ENCODE data around the gene CCDC150. TPM values are rescaled to one million over a fixed set of nuclear protein-coding genes. Genes with fewer than 3 reads are reported as not detected.

Gene CCDC150
- total RNA-seq, 1 experiment from 2014 or later, result 29.2 TPM

GRCh38 chr2:196613302-196613701, 26.2 kb upstream of the CCDC150 start:
- peak overlapping the region; percentile 74 for H2AFZ ChIP-seq (ENCODE audit: low read depth, low read length, poor library complexity, severe bottlenecking)
- intact Hi-C loops (cut with micrococcal nuclease), result no loop called here
- no TSS peak for BruUV-seq (replicated peaks)
- no peaks in the 10 kb centered on the region for H3K27me3 ChIP-seq (ENCODE audit: insufficient read depth, low read length)
- DNase-seq (ENCODE audit: low read depth, low spot score) (no peak), ATAC-seq (peak; percentile 59; the same call in 1 of the 2 replicates)
- H3K4me1 ChIP-seq (ENCODE audit: control insufficient read depth in 1 of 2, insufficient read depth in 2 of 2, low read length in 2 of 2), result peaks cover 0 to 2% of the 10 kb centered on the region in 2 experiments; a peak in 2 of 4 replicates
- RAD21 ChIA-PET (ENCODE audit: low non-redundant PET in 1 of 2, low total read pairs in 2 of 2, uncharacterized antibody in 2 of 2, unreplicated experiment in 2 of 2), result no interaction called here
- H3K4me3 ChIP-seq (replicated peaks in 1 of 2; ENCODE audit: low read depth in 1 of 2, low read length in 2 of 2), result no peak overlapping the region
- no peak overlapping the region for H3K4me2 ChIP-seq (ENCODE audit: low read length)
- no peaks in the 10 kb centered on the region for H3K9me2 ChIP-seq (ENCODE audit: insufficient read depth)
- H3K36me3 ChIP-seq (ENCODE audit: control insufficient read depth in 1 of 2, insufficient read depth in 2 of 2, low read length in 2 of 2), result no peaks in the 10 kb centered on the region
- H3K9me3 ChIP-seq (ENCODE audit: control insufficient read depth in 1 of 2, insufficient read depth in 1 of 2, low read depth in 1 of 2, low read length in 2 of 2), result no peaks in the 10 kb centered on the region
- H3K27ac ChIP-seq (ENCODE audit: low read depth, low read length), result no peak overlapping the region
- CTCF ChIA-PET, result no interaction called here
- no peaks in the 10 kb centered on the region for H4K20me1 ChIP-seq (ENCODE audit: insufficient read depth)
- TF ChIP-seq CTCF (IDR thresholded peaks at IDR 0.05 in 2 of 3, conservative IDR thresholded peaks at IDR 0.05 in 1 of 3; ENCODE audit: borderline replicate concordance in 1 of 3, insufficient read depth in 1 of 3, low read depth in 2 of 3, low read length in 2 of 3) (0 out of 6 replicates have a peak, but pooled peaks of 1 of the 3 experiments have one; percentile 24), RAD21 (IDR thresholded peaks at IDR 0.05; ENCODE audit: low read depth) (peak; percentile 26; the same call in 1 of the 2 replicates), CBX3 (IDR thresholded peaks at IDR 0.05; ENCODE audit: low read depth) (no peak)
- POLR2A ChIA-PET, result no interaction called here
- no peak overlapping the region for H3K9ac ChIP-seq (ENCODE audit: low read length)
- H3K79me2 ChIP-seq (ENCODE audit: insufficient read depth, low read length), result no peaks in the 10 kb centered on the region

- Histone ChIP-seq H3K27me3 (ENCODE audit: insufficient read depth, low read length) (no peaks in the 10 kb centered on the region), H3K79me2 (ENCODE audit: insufficient read depth, low read length) (no peaks in the 10 kb centered on the region), H3K4me1 (ENCODE audit: control insufficient read depth in 1 of 2, insufficient read depth in 2 of 2, low read length in 2 of 2) (no peaks in the 10 kb centered on the region), H3K9ac (ENCODE audit: low read length) (no peak overlapping the region), H3K27ac (ENCODE audit: low read depth, low read length) (no peak overlapping the region), H3K4me3 (replicated peaks in 1 of 2; ENCODE audit: low read depth in 1 of 2, low read length in 2 of 2) (no peak overlapping the region), H4K20me1 (ENCODE audit: insufficient read depth) (no peaks in the 10 kb centered on the region), H3K9me2 (ENCODE audit: insufficient read depth) (no peaks in the 10 kb centered on the region; the same call in 1 of the 2 replicates), H3K4me2 (ENCODE audit: low read length) (no peak overlapping the region), H3K9me3 (ENCODE audit: control insufficient read depth in 1 of 2, insufficient read depth in 1 of 2, low read depth in 1 of 2, low read length in 2 of 2) (no peaks in the 10 kb centered on the region), H2AFZ (ENCODE audit: low read depth, low read length, poor library complexity, severe bottlenecking) (no peak overlapping the region), H3K36me3 (ENCODE audit: control insufficient read depth in 1 of 2, insufficient read depth in 2 of 2, low read length in 2 of 2) (no peaks in the 10 kb centered on the region)
- no TSS peak for BruUV-seq (replicated peaks)
- RAD21 ChIA-PET (ENCODE audit: low non-redundant PET in 1 of 2, low total read pairs in 2 of 2, uncharacterized antibody in 2 of 2, unreplicated experiment in 2 of 2), result no interaction called here
- TF ChIP-seq CBX3 (IDR thresholded peaks at IDR 0.05; ENCODE audit: low read depth), result no peak
- TF ChIP-seq ZBTB33 (IDR thresholded peaks at IDR 0.05; ENCODE audit: extremely low read depth, insufficient replicate concordance, low read length), result no peak
- TF ChIP-seq MAX (IDR thresholded peaks at IDR 0.05), result no peak
- CTCF ChIA-PET, result no interaction called here
- intact Hi-C loops (cut with micrococcal nuclease), result no loop called here
- POLR2A ChIA-PET, result no interaction called here
- DNase-seq (ENCODE audit: low read depth, low spot score) (no peak), ATAC-seq (no peak)
Measured at GRCh38 chr2:196617430-196617829, 22.1 kb upstream of the CCDC150 start.
